CD14-positive monocyte (primary cell): Measurements from ENCODE around the gene ALLC. TPM values are rescaled to one million over a fixed set of nuclear protein-coding genes. Genes with fewer than 3 reads are reported as not detected.

Experiments used
- DNase-seq, 3 donors: peaks; one replicate each; pipeline ENCODE4 v3.0.0-alpha.2; 2011 to 2022
- H2AFZ ChIP-seq: 2 replicates; pipeline ENCODE4 v1.6.0; 2012; ENCODE audit warnings: mild to moderate bottlenecking, low read depth, low read length, inconsistent platforms; ENCODE audit not compliant: insufficient read depth, poor library complexity, severe bottlenecking
- H3K27ac ChIP-seq, 2 donors: 1 replicate in 1 of 2; 2 replicates in 1 of 2; pipeline ENCODE4 v1.5.1; 2012 to 2013; ENCODE audit warnings: low read length in 2 of 2, control low read depth in 1 of 2, inconsistent platforms in 1 of 2, low read depth in 1 of 2, mild to moderate bottlenecking in 1 of 2
- H3K27me3 ChIP-seq, 2 donors: one replicate each; pipeline versions ENCODE4 v1.6.0 to v1.6.1; 2011 to 2013; ENCODE audit warnings: low read length in 2 of 2; ENCODE audit not compliant: control insufficient read depth in 2 of 2, insufficient read depth in 2 of 2
- H3K36me3 ChIP-seq, 2 donors: replicated peaks in 1 of 2; 1 replicate in 1 of 2; 2 replicates in 1 of 2; pipeline versions ENCODE4 v1.5.1 to v1.6.1; 2012 to 2013; ENCODE audit warnings: low read length in 2 of 2, control low read depth in 1 of 2, inconsistent platforms in 1 of 2, mild to moderate bottlenecking in 1 of 2; ENCODE audit not compliant: insufficient read depth in 2 of 2, control insufficient read depth in 1 of 2
- H3K4me1 ChIP-seq, 2 donors: 1 replicate in 1 of 2; 2 replicates in 1 of 2; pipeline versions ENCODE4 v1.5.1 to v1.6.1; 2012 to 2013; ENCODE audit warnings: low read length in 2 of 2, control low read depth in 1 of 2, inconsistent platforms in 1 of 2, mild to moderate bottlenecking in 1 of 2, moderate library complexity in 1 of 2; ENCODE audit not compliant: insufficient read depth in 2 of 2, control insufficient read depth in 1 of 2
- H3K4me2 ChIP-seq: replicated peaks from 2 replicates; pipeline ENCODE3; 2012; ENCODE audit warnings: low read length, moderate library complexity, mild to moderate bottlenecking; ENCODE audit not compliant: poor library complexity, severe bottlenecking; ENCODE audit errors: extremely low read depth
- H3K4me3 ChIP-seq, 3 experiments: fragments of 200-600 bp in 1 of 3; sonication (generic) in 1 of 3; replicated peaks in 1 of 3; 1 replicate in 2 of 3; 2 replicates in 1 of 3; pipeline ENCODE4 v1.5.1; 2011 to 2013; ENCODE audit warnings: low read length in 3 of 3, mild to moderate bottlenecking in 3 of 3, control low read depth in 2 of 3, low read depth in 2 of 3, inconsistent platforms in 1 of 3, moderate library complexity in 1 of 3
- H3K79me2 ChIP-seq: 2 replicates; pipeline ENCODE4 v1.6.0; 2012; ENCODE audit warnings: mild to moderate bottlenecking, control low read depth, inconsistent platforms, low read length, moderate library complexity; ENCODE audit not compliant: insufficient read depth
- H3K9ac ChIP-seq: 2 replicates; pipeline ENCODE4 v1.6.0; 2017; ENCODE audit warnings: low read length, mild to moderate bottlenecking; ENCODE audit not compliant: insufficient read depth, poor library complexity, severe bottlenecking
- H3K9me3 ChIP-seq, 2 donors: replicated peaks in 1 of 2; 1 replicate in 1 of 2; 2 replicates in 1 of 2; pipeline versions ENCODE4 v1.5.1 to v1.6.1; 2012 to 2013; ENCODE audit warnings: low read length in 2 of 2, control low read depth in 1 of 2; ENCODE audit not compliant: control insufficient read depth in 1 of 2, insufficient read depth in 1 of 2
- H4K20me1 ChIP-seq: 2 replicates; pipeline ENCODE4 v1.6.0; 2012; ENCODE audit warnings: mild to moderate bottlenecking, low read length, control low read depth, moderate library complexity; ENCODE audit not compliant: insufficient read depth
- H3K27ac Mint-ChIP-seq, 7 donors: one replicate each; pipeline ENCODE4 v1.8.0; 2020; ENCODE audit warnings: mild to moderate bottlenecking in 7 of 7, mixed read lengths in 7 of 7, moderate library complexity in 6 of 7, inconsistent platforms in 2 of 7
- H3K27me3 Mint-ChIP-seq, 3 donors: one replicate each; pipeline ENCODE4 v1.8.0; 2021 to 2022; ENCODE audit warnings: low read depth in 3 of 3, mild to moderate bottlenecking in 3 of 3, mixed read lengths in 3 of 3, moderate library complexity in 3 of 3, inconsistent platforms in 1 of 3
- H3K36me3 Mint-ChIP-seq, 2 donors: one replicate each; pipeline ENCODE4 v1.8.0; 2020; ENCODE audit warnings: mixed read lengths in 2 of 2, inconsistent platforms in 1 of 2, mild to moderate bottlenecking in 1 of 2
- H3K4me1 Mint-ChIP-seq: one replicate; pipeline ENCODE4 v1.8.0; 2020; ENCODE audit warnings: mild to moderate bottlenecking, mixed read lengths
- H3K4me3 Mint-ChIP-seq, 2 donors: one replicate each; pipeline ENCODE4 v1.8.0; 2020; ENCODE audit warnings: mild to moderate bottlenecking in 2 of 2, mixed read lengths in 2 of 2, moderate library complexity in 1 of 2
- H3K9me3 Mint-ChIP-seq, 7 donors: one replicate each; pipeline ENCODE4 v1.8.0; 2020 to 2022; ENCODE audit warnings: mixed read lengths in 7 of 7, mild to moderate bottlenecking in 6 of 7, moderate library complexity in 6 of 7, inconsistent platforms in 2 of 7
- WGBS: methylation state at CpG from one replicate; pipeline ENCODE4 v1.1.5; 2013; ENCODE audit warnings: missing lambda C conversion rate; ENCODE audit not compliant: insufficient coverage; 5-methylcytosine and 5-hydroxymethylcytosine counted together
- intact Hi-C, 2 donors: fragments of 100-400 bp; cut with micrococcal nuclease; formaldehyde crosslinking; loops; one replicate each; pipeline versions ENCODE4 v1.15.0 to v1.15.1; 2023
- polyA plus RNA-seq, 3 donors: library from polyadenylated mRNA; depleted of rRNA in 1 of 3; unstranded in 2 of 3; stranded (reverse) in 1 of 3; fragments of 300-500 nt in 2 of 3; fragments of >200 nt in 1 of 3; fragmentation: Illumina TruSeq in 2 of 3; gene quantifications; 1 replicate in 2 of 3; 2 replicates in 1 of 3; pipeline ENCODE4 v1.2.3, GENCODE V29; 2012 to 2021
- TF ChIP-seq, protein P1 (sequence below): fragments of 200-600 bp; IDR thresholded peaks from one replicate; pipeline ENCODE4 v1.8.0; 2022; ENCODE audit warnings: antibody characterized with exemption, mild to moderate bottlenecking

ALLC gene
- polyA plus RNA-seq, 3 donors = not detected

DNA sequence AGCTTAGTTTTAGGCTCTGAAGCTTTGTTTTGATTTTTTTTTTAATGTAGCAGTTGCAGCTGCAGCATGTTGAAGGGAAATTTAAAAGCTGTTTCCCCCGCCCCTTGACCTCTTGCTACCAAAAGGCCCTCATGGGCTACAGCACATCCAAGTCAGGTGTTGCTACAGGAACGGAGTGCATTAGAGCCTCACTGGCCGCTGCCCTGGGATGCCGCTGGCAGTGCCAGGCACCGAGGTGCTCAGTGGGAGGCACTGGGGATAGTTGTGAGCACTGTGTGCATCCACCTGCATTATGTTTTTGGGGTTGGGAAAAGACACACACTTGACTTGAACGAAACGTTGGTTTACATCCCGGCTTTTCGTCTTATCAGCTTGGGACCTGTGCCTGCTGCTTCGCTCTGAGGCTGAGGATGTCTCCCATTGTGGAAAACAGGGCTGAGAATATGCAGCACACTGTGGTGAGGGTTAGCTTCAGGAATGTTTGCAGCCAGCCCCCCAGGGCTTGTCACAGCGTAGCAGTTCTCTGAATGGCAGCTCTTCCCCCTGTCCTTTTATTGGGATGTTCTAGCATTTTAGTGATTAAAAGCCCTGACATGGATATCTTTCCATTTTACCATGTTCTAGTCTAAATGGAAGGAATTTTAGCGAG is 69.5 kb downstream of the ALLC start:
- H3K9ac ChIP-seq = no peak overlapping the region
- intact Hi-C loops = no loop called here

DNA sequence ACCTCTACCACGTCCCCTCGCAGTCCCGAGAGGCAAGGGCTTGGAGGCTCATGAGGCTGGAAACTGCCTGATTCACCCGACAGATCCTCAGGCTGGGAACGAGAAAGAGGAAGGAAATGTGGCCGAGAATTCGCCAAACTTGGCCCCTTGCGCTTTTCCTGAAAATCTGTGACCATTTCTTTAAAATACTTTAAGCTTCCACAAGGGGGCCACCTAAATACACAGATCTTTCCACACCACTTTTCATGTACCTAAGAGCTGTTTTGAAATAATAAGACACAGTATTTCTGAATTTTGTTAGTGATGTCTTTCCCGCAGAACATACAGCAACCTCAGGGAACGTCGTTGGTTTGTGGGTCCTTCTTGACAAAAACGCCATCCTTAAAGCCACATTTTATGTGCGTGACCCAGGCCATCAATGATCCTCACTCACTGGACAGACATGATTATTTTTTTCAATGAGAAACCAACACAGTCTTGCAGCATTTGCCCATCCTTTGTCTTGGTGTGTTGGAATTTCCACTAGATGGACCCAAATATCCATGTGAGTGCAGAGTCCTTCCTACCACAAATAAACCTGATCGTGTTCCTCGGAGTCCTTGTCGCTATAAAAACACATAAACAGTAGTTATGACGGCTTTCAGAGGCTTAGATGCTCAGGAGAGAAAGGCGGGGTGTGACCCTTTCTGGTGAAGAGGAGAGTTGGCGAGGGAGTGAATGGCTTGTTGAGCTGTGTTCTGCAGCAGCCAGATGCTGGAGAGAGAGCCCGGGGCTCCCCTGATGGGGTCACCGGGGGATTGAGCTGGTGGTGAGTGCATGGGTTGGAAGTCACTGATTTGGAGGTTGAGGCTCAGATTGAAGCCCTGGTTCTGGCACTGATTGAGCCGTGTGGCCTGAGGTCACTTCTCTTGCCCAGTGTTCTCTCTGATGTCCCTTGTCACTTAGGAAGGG is 70.4 kb downstream of the ALLC start:
- DNase-seq = no peak
- intact Hi-C loops = no loop called here

More for the DNA sequence above, 69.5 kb downstream of the ALLC start:
- no peak for DNase-seq
- no peaks in the 10 kb centered on the region for H4K20me1 ChIP-seq
- H3K27ac ChIP-seq = no peak overlapping the region
- Mint-ChIP-seq H3K4me1 (peaks cover 3% of the 10 kb centered on the region), H3K27me3 (peaks cover 1 to 8% (median 6%) of the 10 kb centered on the region in 3 donors), H3K4me3 (no peak overlapping the region), H3K27ac (no peak overlapping the region), H3K9me3 (peaks cover 0 to 5% (median 0%) of the 10 kb centered on the region in 7 donors), H3K36me3 (no peaks in the 10 kb centered on the region)
- H2AFZ ChIP-seq = no peak overlapping the region
- H3K4me3 ChIP-seq = no peak overlapping the region
- TF ChIP-seq, protein P1, sequence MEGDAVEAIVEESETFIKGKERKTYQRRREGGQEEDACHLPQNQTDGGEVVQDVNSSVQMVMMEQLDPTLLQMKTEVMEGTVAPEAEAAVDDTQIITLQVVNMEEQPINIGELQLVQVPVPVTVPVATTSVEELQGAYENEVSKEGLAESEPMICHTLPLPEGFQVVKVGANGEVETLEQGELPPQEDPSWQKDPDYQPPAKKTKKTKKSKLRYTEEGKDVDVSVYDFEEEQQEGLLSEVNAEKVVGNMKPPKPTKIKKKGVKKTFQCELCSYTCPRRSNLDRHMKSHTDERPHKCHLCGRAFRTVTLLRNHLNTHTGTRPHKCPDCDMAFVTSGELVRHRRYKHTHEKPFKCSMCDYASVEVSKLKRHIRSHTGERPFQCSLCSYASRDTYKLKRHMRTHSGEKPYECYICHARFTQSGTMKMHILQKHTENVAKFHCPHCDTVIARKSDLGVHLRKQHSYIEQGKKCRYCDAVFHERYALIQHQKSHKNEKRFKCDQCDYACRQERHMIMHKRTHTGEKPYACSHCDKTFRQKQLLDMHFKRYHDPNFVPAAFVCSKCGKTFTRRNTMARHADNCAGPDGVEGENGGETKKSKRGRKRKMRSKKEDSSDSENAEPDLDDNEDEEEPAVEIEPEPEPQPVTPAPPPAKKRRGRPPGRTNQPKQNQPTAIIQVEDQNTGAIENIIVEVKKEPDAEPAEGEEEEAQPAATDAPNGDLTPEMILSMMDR = no peak
- H3K4me2 ChIP-seq = no peak overlapping the region
- H3K36me3 ChIP-seq = no peaks in the 10 kb centered on the region
- no peaks in the 10 kb centered on the region for H3K27me3 ChIP-seq
- no peaks in the 10 kb centered on the region for H3K9me3 ChIP-seq
- no peaks in the 10 kb centered on the region for H3K79me2 ChIP-seq
- 89% methylated on average over 8 of the region's 12 CpGs for WGBS
- no peaks in the 10 kb centered on the region for H3K4me1 ChIP-seq

More for the DNA sequence above, 70.4 kb downstream of the ALLC start:
- Mint-ChIP-seq H3K27ac (no peak overlapping the region), H3K9me3 (peaks cover 0 to 5% (median 0%) of the 10 kb centered on the region in 7 donors), H3K4me1 (peaks cover 3% of the 10 kb centered on the region), H3K4me3 (no peak overlapping the region), H3K27me3 (peaks cover 1 to 8% (median 6%) of the 10 kb centered on the region in 3 donors), H3K36me3 (no peaks in the 10 kb centered on the region)
- Histone ChIP-seq H3K36me3 (no peaks in the 10 kb centered on the region), H3K79me2 (no peaks in the 10 kb centered on the region), H2AFZ (no peak overlapping the region), H3K9ac (no peak overlapping the region), H3K4me1 (no peaks in the 10 kb centered on the region), H3K4me2 (no peak overlapping the region), H3K27me3 (no peaks in the 10 kb centered on the region), H3K4me3 (no peak overlapping the region), H3K9me3 (no peaks in the 10 kb centered on the region), H3K27ac (no peak overlapping the region), H4K20me1 (no peaks in the 10 kb centered on the region)
- WGBS = 36% methylated on average over 14 of the region's 22 CpGs
- TF ChIP-seq, protein P1 = peak; percentile 51
